CD4-positive, alpha-beta T cell treated with Interleukin-17A for 1 hour (primary cell): ENCODE results near the gene ALPP.

Source experiments
- DNase-seq: peaks from one replicate; pipeline ENCODE4 v3.0.0-alpha.2; 2020

Gene ALPP

DNA sequence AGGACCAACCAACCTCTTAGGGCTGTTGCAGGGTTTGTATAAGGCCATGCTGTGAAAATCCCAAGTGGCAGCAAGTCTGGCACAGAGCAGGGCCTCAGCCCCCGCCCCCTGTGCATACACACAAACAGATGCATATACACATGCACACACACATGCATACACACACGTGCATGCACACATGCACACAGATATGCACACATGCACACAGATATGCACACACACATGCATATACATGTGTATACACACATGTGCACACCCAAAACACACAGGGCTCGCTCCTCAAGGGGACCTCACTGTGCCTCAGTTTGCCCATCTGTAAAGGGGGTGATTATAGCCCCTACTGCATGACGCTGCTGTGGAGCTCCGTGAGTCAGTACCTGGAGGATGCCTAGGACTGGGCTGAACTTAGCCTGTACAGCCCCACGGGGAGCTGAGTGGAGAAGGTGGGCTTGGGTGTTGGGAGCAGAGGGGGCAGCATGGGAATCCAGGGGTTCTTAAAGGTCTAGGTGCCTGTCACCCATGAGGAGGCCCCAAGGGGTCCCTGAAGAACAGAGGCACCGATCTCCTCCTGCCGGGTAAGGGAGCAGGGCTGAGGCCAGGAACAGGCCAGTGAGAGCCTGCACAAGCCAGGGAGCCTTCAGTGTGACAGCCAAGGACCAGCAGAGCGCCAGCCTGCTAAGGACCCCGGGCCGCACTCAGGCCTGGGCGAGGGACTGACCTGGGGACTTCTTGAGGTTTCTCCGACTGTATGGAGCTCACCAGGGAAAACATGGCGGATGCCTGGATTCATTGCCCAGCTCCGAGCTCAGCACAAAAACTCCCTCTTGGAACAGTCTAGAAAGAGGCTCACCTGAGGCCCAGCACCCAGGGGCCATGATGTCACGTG lies 53.4 kb downstream of the ALPP start:
- no peak for DNase-seq
